Posterior cingulate gyrus (tissue), 11 donors: ENCODE measurements around the gene FUT9.

ENCODE experiments used
- DNase-seq, 10 donors: peaks; one replicate each; pipeline versions ENCODE4 v3.0.0 to v3.0.0-alpha.2; 2020 to 2021; ENCODE audit warnings: mixed read lengths in 3 of 10
- intact Hi-C: fragments of 100-400 bp; cut with DNase I; formaldehyde crosslinking; loops from one replicate; pipeline ENCODE4 v1.15.1; 2023

Gene FUT9

DNA sequence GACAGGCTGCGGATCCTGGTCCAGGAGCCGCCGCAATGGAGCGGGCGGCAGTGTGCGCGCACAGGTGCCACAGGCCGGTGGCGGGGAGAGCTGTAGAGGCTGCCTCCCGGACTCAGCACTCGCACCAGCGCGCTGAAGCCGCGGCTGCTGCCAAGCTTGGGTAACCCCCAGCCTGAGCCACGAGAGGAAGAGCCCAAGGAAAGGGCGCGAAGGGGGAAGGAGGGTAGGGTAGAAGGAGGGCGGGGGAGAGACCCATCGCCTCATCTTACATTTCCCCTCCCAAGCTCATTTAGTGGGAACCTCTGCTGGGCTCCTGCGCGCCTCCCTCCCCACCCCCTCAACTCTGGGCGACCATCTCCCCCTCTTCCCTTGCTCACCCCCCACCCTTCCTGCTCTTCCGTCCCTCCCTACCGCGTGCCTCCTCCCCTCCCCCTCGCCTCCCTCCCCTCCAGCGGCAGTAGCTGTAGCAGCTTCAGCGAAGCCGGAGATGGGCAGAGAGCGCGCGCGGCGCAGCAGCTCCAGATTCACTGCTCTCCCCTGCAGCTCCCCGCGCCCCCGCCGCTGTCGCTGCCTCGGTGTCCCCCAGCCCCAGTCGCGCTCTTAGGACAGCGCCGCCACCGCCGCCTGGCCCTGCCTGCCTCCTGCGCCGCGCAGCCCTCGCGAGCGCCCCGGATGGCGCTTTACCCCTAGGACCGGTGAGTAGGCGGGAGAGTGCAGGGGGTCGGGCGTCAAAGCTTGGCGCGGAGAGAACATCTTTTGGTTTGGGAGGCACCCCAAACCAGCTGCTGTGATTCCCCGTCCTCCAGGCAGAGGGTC lies at the start of gene FUT9:
TSS of gene FUT9 (plus strand) at position 457 of the 816 bp plus-strand sequence. CDS start 187,182 bp downstream, outside the sequence.
- intact Hi-C loops, result loop anchor here (10.0 kb wide), 1 partner anchor 509 kb away; the partner anchor contains the start of gene UFL1
- peak; percentile 81 to 97 (median 84) for DNase-seq

DNA sequence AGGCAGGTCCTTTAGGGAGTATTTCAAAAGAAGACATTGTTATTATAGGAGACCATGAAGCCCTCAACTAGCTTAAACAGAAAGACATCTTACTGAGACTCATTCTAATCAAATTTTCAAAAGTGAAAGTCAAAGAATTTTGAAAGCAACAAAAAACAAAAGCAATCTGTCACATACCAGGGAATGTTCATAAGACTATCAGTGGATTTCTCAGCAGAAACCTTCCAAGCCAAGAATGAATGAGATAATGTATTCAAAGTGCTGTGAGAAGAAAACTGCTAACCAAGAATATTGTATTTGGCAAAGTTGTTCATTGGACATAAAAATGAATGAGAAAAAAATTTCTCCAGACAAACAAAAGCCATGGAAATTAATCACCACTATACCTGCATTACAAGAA lies 48.2 kb upstream of the FUT9 start:
- no peak for DNase-seq
- intact Hi-C loops, result no loop called here

DNA sequence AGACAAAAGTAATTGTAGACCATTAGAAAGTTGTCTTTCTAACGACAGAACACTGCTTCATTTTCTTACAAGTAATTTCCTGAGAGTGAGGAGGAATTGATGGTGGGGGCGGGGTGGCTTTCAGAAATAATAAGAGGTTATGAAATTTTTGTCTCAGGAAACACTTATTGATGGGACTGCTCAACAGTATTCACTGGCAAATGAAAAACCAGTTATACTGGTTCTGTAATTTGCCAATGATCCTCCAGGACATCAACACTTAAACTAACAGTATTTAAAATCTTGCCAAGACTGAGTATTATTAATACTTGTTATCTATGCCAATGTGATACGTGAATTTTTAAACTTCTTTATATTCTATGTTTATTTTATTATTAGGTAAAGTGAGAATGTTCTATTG lies 41.8 kb upstream of the FUT9 start:
- intact Hi-C loops, result no loop called here
- DNase-seq, result no peak

DNA sequence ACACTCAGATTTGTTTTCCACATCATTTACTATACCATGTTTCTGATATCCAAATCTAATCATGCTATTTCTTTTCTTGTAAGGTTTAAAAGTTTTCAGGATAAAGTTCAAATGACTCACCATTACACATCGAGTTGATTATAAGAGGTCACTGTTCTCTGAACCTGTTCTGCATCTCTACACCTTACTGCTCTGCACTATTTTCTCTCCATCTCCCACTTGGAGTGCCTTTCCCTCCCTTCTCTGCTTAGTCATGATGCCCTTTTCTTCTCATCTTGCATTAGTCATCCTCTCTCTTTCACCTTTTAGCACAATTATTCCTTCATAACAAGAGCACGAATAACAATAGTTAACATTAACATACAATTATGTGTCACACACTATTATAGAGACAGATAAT lies 37.5 kb upstream of the FUT9 start:
- DNase-seq, result no peak
- intact Hi-C loops, result no loop called here

DNA sequence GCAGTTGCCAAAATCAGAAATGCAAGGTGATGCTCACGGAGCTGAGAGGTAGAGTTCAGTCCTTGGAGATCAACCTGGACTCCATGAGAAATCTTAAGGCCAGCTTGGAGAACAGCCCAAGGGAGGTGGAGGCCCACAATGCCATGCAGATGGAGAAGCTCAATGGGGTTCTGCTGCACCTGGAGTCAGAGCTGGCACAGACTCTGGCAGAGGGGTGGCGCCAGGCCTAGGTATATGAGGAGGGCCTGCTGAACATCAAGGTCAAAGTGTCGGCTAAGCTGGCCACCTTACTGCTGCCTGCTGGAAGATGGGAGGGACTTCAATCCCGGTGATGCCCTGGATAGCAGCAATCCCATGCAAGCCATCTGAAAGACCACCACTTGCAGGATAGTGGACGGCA lies 23.9 kb upstream of the FUT9 start:
- peak in 2 of 10 donors; percentile 39 to 51 for DNase-seq
- intact Hi-C loops, result no loop called here

DNA sequence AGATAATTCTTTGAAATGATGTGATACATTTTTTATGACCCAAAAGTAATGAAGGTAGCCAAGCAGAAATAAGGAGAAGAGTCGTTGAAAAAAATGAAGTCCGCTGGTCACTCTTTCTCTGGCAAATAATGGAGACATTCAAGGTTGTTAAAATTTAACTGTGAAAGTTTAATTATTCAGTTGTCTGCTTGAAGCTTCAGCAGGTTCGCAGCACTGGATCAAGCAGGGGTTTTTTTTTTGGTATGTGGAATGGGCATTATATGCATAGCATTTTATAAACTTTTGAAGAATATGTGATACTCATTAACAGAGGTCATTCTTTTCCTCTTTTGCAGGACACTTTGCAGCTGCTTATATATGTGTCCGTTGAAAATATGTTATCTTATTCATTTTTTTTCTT lies 21.6 kb upstream of the FUT9 start:
- intact Hi-C loops, result no loop called here
- no peak for DNase-seq

DNA sequence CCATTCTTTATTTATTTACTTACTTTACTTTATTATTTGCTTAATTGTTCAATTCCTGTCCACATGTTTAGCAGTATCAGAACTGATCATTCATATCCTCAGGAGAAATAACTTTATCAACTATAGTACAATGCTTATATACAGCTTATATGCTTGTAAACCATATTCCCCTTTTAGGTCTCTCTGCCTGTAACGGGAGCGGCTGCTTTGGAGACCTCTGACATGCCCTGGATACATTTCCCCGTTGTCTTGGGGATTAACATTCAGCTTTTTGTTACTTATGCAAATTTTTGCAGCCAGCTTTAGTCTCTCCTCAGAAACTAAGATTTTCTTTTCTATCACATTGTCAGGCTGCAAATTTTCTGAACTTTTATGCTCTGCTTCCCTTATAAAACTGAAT lies 17.6 kb upstream of the FUT9 start:
- intact Hi-C loops, result no loop called here
- DNase-seq, result no peak

DNA sequence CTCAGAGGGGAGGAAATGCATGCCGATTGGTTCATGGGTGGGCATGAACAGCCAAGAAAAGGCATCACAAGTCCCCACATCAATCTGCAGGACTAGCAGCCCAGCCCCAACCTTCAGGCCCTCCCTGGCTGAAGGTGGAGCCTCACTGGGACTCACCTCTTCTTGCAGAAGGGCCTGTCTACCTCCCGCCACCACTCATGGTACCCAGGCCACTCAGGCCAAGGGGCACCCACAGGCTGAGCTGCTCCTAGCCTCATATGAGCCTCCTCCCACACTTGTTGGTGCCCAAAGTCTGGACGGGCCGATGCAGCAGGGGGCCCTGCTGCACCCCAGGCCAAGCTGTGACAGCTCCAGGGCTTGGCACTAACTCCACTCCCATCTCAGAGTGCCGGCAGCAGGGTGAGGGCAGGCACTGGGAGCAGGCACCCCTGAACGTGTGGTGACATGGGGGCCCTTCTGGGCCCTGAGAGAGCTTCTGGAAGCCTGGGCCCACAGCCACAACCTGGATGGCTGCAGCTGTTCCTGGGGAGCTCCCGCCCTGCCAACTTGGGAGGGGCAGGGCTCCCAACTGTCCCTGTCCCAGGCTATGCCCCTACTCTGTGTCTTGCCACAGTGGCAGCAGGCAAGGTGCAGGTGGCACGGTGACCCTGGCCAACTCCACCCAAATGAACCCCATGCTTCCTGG lies 13.7 kb upstream of the FUT9 start:
- peak in 3 of 10 donors; percentile 46 to 76 (median 54) for DNase-seq
- intact Hi-C loops, result no loop called here

DNA sequence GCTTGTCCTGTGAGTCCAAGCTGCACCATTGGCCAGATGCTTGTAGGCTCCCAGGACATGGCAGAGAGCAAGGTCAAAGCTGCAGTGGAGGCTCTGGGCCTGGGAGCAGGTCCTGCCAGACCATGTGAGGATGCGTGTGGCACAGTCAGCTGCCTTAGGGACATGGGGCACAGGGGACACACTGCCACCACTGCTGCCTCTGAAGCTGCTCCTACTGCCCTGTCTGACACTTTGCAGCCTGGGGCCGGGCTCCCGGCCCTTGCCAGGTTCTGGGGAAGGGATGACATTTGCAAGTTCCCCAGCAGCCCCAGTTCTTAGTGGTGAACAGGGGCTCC lies 13.2 kb upstream of the FUT9 start:
- intact Hi-C loops, result no loop called here
- peak in 1 of 10 donors; percentile 49 for DNase-seq

DNA sequence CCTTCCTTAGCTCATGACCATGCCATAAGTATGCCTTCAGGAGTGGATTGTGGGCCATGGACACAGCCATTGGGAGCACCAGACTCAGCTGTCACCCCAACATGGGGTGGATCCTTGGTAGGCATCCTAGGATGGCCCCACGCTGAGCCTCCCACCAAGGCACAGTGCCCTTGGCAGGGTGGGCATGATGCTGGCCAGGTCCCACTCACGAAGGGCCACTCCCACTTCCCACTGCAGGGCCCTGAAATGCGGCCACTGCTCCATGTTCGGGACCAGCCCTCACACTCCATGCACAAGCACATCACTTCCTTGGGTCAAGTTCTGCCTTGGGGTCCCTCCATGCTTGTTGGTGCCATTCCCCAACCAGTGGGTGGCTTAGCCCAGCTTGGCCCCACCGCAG lies 12.9 kb upstream of the FUT9 start:
- peak in 2 of 10 donors; percentile 59 to 70 for DNase-seq
- intact Hi-C loops, result no loop called here

DNA sequence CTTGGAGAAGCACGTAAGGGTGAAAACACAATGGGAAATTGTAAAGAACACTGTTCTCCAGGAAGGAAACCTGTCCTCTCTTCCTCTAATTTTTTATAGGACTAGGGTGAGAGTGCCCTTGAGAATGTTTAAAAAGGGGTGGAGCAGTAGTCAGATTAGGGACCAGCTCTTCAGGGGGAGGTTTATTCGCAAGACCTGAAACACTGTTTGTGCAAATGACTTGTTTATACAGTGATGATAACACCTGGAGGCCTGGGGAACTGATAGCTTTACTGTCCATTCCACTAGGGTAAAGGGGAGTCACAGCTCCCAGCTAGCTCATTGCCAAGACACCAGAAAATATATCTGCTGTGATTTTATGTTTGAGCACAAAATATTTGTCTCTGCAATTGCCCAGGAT lies 8.1 kb upstream of the FUT9 start:
- no peak for DNase-seq
- intact Hi-C loops, result no loop called here

DNA sequence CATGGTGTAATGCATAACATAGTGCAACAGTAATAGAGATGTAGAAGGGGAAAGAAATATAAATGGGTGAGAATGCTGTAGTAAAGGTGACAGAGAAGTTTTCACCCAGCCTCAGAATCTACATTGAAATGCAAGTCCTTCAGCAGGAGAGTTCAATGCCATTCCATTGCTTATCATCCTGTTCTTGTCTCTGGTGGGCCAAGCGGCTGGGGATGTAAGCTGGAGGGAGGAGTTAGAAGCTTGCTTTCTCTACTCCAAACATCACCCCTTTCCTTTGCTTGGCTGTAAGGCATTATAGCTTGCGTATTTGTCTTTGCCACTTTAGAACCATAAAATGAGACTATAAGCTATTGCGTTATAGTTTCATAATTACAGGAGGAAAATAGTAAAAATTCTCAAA lies 2.2 kb upstream of the FUT9 start:
- no peak for DNase-seq
- intact Hi-C loops, result loop anchor here (10.0 kb wide), 1 partner anchor 511 kb away; the partner anchor contains the start of gene UFL1

DNA sequence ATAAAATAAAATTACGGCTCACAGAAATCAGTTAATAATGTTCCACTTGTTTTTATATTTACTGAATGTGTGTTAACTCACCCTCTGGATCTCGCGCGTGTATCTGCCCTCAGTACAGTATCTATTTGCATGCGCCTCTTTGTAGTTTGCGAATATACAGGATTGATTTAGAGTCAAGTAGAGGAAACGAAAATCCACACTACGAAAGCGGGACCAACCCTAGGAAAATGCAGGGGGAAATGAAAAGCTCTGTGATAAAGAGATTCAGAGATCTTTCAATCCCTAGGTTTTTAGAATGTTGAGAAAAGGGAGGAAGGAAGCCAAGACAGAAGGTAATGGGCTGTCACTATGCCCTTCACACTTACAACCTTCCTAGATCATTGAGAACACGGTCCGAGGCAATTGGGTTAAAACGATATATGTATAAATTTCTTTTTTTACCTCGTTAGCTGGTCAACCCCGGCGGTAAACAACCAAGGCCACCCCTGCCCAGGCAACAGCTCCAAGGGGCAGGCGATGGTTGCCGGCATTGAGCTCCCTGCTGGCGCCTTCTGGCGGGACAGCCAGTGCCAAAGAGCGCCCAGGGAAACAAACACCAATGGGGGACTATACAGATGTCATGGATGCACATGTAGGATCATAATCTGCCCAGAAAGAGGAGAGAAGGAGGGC lies 792 bp upstream of the FUT9 start:
- intact Hi-C loops, result loop anchor here (10.0 kb wide), 1 partner anchor 510 kb away; the partner anchor contains the start of gene UFL1
- peak in 6 of 10 donors; percentile 54 to 95 (median 68) for DNase-seq

DNA sequence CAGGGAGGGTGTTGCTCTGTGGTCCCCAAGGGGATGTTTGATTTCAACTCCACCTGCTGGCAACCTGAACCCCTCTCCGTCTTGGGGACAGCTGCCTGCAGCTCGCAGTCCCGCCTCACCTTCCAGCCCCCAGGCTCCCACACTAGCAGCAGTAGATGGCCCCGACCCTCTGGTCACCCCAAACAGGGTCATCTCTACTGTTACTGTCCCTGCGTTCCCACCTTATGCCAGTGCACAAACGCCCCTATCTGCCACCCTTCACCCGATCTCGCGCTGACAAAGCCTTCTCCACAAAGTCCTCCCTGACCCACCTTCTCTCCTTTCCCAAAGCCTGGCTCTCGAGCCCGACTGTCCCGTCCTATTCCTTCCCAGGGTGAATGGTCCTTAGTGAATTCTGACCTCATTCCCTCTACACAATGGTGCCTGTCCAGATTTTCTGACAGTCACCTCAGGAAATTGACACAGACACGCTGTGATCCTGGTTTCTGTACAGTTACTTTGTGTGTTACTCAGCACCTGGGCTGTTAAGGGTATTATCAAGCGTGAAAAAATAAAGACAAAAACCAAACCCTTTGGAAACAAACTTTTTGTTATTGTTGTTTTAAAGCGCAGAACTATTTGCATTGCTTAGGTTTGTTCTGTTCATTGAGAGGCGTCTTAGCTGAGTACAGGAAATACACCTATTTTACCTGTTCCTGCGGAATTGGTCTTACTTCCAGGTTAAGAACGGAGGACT lies 728 bp downstream of the FUT9 start:
- peak in 4 of 10 donors; percentile 12 to 74 (median 29) for DNase-seq
- intact Hi-C loops, result loop anchor here (10.0 kb wide), 1 partner anchor 508 kb away; the partner anchor contains the start of gene UFL1

DNA sequence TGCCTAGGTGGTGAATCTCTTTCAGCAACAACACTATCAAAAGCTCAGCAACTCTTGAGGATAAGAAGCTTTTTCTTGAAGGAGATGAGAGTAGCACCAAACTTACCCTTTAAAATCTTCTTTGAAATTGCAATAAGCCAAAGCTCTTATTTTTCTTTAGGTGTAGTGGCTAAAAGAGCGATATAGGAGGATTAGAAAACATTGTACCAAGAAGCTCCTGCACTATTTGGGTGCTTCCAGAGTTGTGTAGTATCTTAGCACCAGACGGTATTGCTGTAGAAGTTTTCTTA lies 1.2 kb downstream of the FUT9 start:
- no peak for DNase-seq
- intact Hi-C loops, result loop anchor here (10.0 kb wide), 1 partner anchor 508 kb away; the partner anchor contains the start of gene UFL1

DNA sequence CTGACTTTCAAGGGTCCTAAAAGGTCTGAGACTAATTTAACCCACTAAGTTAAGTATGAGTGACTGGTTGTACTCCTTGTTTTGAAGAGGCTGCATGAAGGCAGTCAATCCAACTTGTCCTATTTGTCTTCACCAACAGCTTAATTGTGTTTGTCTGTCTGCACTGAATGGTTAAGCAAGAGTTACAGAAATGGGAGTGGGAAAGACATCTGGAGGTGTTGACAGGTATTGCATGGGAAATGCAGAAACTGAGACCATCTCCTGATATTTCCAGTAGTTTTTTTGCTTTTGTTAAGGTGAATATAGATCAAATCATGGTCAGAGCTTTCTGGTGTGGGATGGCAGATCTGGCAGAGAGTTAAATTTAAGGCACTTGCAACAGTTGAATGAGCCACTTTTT lies 6.5 kb downstream of the FUT9 start:
- intact Hi-C loops, result no loop called here
- no peak for DNase-seq

DNA sequence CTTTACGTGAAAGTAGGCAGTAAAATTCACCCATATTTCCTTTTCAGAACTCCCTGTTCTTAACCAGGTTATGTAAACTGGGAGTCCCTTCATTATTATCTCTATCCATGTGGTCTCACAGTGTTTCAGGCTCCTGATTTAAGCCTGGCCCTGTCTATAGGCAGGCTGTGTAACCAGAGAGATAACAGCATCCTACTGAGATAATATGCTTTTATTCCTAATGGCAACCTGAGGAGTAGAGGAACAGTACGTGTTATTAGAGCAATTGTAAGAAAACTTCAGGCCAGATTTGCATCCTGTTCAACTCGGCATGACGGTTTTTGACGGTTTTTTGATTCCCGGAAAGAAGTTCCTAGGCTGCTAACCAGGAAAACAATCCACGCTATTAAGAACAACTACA lies 16.9 kb downstream of the FUT9 start:
- no peak for DNase-seq
- intact Hi-C loops, result no loop called here

DNA sequence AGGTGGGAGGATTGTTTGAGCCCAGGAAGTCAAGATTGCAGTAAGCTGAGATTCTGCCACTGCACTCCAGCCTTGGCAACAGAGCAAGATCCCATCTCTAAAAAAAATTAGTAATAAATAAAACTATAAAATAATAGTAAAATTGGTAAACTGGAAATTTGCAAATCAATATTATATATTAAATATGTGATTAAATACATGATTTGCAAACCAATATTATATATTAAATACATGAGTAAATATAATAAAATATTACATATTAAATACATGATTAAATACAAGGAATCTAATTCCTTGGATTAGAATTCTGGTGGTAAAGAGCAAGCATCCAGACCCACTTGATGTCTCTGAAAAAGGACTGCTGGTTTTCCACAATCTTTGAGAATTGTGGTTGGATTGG lies 35.8 kb downstream of the FUT9 start:
- intact Hi-C loops, result no loop called here
- DNase-seq, result no peak

DNA sequence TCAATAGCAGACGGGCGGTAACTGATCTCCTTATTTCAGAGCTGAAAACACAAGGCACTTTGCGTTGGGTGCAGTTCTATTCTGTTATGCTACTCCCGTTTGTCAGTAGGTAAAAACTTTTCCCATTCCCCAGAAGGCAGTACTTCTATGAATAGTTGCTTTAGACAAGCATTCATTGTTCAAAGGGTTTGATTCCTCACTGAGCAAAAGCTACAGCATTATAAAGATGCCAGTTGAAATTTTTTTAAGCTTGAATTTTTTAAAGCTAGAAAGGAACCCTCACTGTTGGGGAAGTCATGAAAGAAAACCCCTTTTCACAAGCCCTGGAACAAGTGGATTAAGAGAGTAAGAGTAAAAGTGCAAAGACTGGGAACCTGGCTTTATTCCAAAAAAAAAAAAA lies 42.3 kb downstream of the FUT9 start:
- intact Hi-C loops, result no loop called here
- DNase-seq, result no peak

DNA sequence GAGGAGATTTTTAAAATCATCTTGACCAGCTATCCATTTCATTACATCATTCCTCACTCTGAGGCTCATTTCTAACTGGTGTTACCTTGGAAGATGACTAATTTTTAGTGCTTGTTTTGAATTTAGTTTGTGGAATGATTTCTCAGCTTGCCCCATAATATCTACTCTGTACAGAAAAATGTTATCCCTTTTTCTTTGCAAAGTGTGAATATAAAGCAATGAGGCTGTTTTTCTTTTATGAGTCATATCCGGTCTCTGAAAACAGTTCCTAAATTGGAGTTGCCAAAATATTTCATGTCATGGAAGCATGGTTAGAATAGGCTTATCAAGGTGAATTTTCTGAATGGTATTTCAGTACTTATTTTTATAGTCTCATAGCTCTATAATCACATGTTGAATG lies 43.8 kb downstream of the FUT9 start:
- intact Hi-C loops, result no loop called here
- DNase-seq, result no peak

DNA sequence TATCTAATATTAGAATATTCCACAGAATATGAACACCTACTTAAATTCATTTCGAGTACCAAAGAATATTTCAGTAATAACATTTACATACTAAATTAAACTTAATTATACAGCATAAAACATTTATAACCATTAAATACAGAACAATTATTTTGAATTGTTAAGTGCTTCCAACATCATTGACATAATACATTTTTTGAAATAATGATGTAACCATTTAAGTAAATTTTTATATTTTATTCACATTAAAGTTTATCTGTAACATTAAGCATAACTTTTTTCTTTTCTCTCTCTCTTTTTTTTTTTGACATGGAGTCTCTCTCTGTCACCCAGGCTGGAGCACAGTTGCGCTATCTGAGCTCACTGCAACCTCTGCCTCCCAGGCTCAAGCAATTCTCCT lies 44.5 kb downstream of the FUT9 start:
- intact Hi-C loops, result no loop called here
- no peak for DNase-seq
